ENCODE results near the gene FAM118B.

Gene FAM118B

DNA sequence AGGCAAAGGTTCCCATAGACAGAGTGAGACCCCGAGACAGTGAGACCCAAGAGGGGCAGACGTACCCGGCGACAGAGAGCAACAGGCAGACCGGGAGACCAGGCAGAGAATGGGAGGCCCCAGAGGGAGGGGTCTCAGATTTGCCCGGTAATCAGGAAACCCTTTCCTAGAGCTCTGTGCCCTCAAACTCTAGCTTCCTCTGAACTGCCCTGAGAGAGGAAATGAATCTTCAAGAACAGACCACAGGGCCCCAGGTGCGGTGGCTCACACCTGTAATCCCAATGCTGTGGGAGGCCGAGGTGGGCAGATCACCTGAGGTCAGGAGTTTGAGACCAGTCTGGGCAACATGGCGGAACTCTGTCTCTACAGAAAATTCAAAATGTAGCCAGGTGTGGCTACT lies 47.8 kb upstream of the FAM118B start:
- Histone ChIP-seq H3K27me3 (ENCODE audit: insufficient read depth, low read length) (no peaks in the 10 kb centered on the region), H3K9ac (ENCODE audit: low read length) (no peak overlapping the region), H3K27ac (ENCODE audit: low read depth, low read length, poor library complexity, severe bottlenecking) (no peak overlapping the region), H3K4me1 (ENCODE audit: insufficient read depth, low read length, severe bottlenecking) (no peaks in the 10 kb centered on the region), H3K79me2 (ENCODE audit: insufficient read depth, low read length) (no peaks in the 10 kb centered on the region), H3K9me3 (ENCODE audit: low read length) (no peaks in the 10 kb centered on the region), H3K4me3 (ENCODE audit: low read depth, low read length, poor library complexity, severe bottlenecking) (no peak overlapping the region), H4K20me1 (ENCODE audit: insufficient read depth, low read length) (no peaks in the 10 kb centered on the region), H3F3A (ENCODE audit: insufficient read depth, low read length) (no peaks in the 10 kb centered on the region), H3K36me3 (ENCODE audit: insufficient read depth, low read length) (no peaks in the 10 kb centered on the region), H2AFZ (ENCODE audit: low read length) (no peak overlapping the region), H3K4me2 (ENCODE audit: low read length) (no peak overlapping the region), H3K9me2 (ENCODE audit: low read depth, low read length) (no peaks in the 10 kb centered on the region)
- TF ChIP-seq, protein P1, sequence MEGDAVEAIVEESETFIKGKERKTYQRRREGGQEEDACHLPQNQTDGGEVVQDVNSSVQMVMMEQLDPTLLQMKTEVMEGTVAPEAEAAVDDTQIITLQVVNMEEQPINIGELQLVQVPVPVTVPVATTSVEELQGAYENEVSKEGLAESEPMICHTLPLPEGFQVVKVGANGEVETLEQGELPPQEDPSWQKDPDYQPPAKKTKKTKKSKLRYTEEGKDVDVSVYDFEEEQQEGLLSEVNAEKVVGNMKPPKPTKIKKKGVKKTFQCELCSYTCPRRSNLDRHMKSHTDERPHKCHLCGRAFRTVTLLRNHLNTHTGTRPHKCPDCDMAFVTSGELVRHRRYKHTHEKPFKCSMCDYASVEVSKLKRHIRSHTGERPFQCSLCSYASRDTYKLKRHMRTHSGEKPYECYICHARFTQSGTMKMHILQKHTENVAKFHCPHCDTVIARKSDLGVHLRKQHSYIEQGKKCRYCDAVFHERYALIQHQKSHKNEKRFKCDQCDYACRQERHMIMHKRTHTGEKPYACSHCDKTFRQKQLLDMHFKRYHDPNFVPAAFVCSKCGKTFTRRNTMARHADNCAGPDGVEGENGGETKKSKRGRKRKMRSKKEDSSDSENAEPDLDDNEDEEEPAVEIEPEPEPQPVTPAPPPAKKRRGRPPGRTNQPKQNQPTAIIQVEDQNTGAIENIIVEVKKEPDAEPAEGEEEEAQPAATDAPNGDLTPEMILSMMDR (IDR thresholded peaks at IDR 0.05; ENCODE audit: low read length): no peak
- no peak for TF ChIP-seq EZH2 (IDR thresholded peaks at IDR 0.05; ENCODE audit: borderline replicate concordance, low read length)

DNA sequence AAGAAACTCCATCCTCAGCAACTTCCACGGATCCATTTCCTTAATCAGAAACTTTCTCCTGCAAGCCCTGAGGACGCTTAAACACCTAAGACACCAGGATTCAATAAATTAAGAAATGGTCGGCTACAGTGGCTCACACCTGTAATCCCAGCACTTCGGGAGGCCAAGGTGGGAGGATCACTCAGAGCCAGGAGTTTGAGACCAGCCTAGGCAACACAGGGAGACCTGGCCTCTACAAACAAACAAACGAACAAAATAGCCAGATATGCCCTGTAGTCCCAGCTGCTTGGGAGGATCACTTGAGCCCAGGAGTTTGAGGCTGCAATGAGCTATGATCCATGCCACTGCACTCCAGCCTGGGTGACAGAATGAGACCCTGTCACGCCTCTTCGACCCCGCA lies 46.8 kb upstream of the FAM118B start:
- H3K4me3 ChIP-seq (ENCODE audit: low read depth, low read length, poor library complexity, severe bottlenecking): no peak overlapping the region
- no peaks in the 10 kb centered on the region for H3K9me2 ChIP-seq (ENCODE audit: low read depth, low read length)
- TF ChIP-seq, protein P1 (IDR thresholded peaks at IDR 0.05; ENCODE audit: low read length): no peak
- no peaks in the 10 kb centered on the region for H4K20me1 ChIP-seq (ENCODE audit: insufficient read depth, low read length)
- H2AFZ ChIP-seq (ENCODE audit: low read length): no peak overlapping the region
- no peaks in the 10 kb centered on the region for H3K9me3 ChIP-seq (ENCODE audit: low read length)
- H3K36me3 ChIP-seq (ENCODE audit: insufficient read depth, low read length): no peaks in the 10 kb centered on the region
- H3K27me3 ChIP-seq (ENCODE audit: insufficient read depth, low read length): no peaks in the 10 kb centered on the region
- H3K4me2 ChIP-seq (ENCODE audit: low read length): no peak overlapping the region
- no peaks in the 10 kb centered on the region for H3K4me1 ChIP-seq (ENCODE audit: insufficient read depth, low read length, severe bottlenecking)
- H3F3A ChIP-seq (ENCODE audit: insufficient read depth, low read length): no peaks in the 10 kb centered on the region
- no peak overlapping the region for H3K27ac ChIP-seq (ENCODE audit: low read depth, low read length, poor library complexity, severe bottlenecking)
- no peak overlapping the region for H3K9ac ChIP-seq (ENCODE audit: low read length)
- no peaks in the 10 kb centered on the region for H3K79me2 ChIP-seq (ENCODE audit: insufficient read depth, low read length)

DNA sequence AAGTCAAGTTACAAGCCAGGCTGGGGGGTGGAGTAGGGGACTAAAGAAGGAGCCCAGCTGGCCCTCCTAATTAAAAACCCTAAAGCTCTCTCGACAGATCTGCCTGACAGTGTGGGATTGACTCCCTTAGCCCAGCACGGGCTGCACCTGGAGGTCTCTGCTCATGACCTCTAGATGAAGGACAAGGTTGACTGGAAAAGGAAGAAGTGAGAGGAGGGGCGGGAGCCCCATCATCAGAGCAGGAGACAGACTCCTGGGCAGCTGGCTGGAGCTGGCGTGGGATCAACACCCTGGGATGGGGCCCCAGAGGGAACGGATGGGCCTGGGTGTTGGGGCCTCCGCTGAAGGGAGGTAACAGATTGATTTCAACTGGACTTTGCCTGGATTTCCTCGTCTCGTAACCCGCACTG lies 46.3 kb upstream of the FAM118B start:
- H3K9me3 ChIP-seq (ENCODE audit: low read length): no peaks in the 10 kb centered on the region
- no peak overlapping the region for H3K4me3 ChIP-seq (ENCODE audit: low read depth, low read length, poor library complexity, severe bottlenecking)
- no peak overlapping the region for H3K4me2 ChIP-seq (ENCODE audit: low read length)
- H3K27me3 ChIP-seq (ENCODE audit: insufficient read depth, low read length): no peaks in the 10 kb centered on the region
- no peaks in the 10 kb centered on the region for H3K4me1 ChIP-seq (ENCODE audit: insufficient read depth, low read length, severe bottlenecking)
- H3F3A ChIP-seq (ENCODE audit: insufficient read depth, low read length): no peaks in the 10 kb centered on the region
- no peak overlapping the region for H3K9ac ChIP-seq (ENCODE audit: low read length)
- H3K36me3 ChIP-seq (ENCODE audit: insufficient read depth, low read length): no peaks in the 10 kb centered on the region
- H3K9me2 ChIP-seq (ENCODE audit: low read depth, low read length): no peaks in the 10 kb centered on the region
- TF ChIP-seq EZH2 (IDR thresholded peaks at IDR 0.05; ENCODE audit: borderline replicate concordance, low read length): no peak
- TF ChIP-seq, protein P1 (IDR thresholded peaks at IDR 0.05; ENCODE audit: low read length): no peak
- H4K20me1 ChIP-seq (ENCODE audit: insufficient read depth, low read length): no peaks in the 10 kb centered on the region
- H3K27ac ChIP-seq (ENCODE audit: low read depth, low read length, poor library complexity, severe bottlenecking): no peak overlapping the region
- H3K79me2 ChIP-seq (ENCODE audit: insufficient read depth, low read length): no peaks in the 10 kb centered on the region
- no peak overlapping the region for H2AFZ ChIP-seq (ENCODE audit: low read length)
